Measurements from ENCODE around the gene MS4A6E.
"Not testable (repeated sequence)": the region's sequence is repeated elsewhere in the genome, so short reads cannot be mapped to it uniquely, and the experiment has no call there.

The MS4A6E gene

DNA sequence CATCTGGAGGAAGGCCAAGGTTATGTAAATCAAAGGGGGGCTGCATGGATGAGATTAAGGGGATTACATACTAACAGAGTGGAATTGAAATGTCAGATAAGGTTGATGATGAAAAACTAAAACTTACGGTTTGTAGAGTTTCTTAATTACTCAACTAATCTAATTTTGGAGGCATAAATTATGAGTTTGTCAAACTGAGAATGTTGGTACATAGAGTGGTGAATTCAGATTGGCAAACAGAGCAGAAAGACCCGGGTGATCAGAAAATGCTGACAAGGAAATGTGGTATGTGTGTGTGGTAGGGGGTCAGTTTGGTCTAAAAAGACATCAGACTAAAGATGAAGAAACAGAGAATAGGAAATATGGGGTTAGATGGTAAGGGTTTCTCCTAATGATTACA is 11.0 kb downstream of the MS4A6E start:
- DNase-seq: no peak

DNA sequence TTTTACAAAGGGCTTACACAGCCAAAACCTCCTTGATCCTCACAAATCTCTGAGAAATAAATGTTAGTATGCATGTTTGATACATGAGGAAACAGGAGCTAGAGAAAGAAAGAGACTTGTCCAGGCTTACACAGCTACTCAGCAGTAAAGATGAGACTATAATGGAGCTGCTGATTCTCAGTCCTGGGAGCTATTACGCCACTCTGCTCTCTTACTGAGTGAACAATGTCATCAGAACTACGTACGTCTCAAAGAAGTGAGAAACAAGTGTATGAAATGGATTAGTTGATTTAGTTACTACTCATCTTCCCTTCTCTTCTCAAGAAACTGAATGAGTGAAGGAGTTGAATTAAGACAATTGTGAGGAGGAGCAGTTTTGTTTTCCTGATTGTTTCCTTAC is 12.3 kb downstream of the MS4A6E start:
- DNase-seq: no peak

DNA sequence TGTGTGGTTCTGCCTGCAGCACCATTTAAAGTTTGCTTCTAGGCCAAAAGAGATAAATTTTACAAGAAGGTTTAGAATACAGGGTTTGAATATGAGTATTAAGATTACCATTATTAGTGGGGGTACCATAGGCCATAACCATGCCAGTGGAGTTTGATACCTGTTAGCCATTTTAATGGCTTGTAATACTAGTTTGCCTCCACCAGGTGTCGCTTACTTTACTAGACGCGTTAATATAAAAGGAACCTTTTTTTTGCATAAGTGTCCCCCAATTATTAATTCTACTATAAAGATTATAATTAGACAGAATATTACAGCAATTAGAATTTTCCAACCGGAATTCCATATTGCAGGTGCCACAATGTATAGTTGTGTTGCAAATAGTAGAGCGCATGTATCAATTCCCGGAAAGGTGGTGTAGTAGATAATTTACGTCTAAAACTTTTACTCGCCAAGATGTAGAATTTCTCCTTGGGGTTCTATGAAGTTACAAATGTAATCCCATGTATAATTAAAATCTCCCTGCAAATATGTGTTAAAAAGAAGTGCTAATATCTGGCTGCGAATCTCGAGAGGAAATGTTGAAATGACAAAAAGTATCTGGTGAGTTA is 16.1 kb downstream of the MS4A6E start:
- peak; percentile 58 for DNase-seq

DNA sequence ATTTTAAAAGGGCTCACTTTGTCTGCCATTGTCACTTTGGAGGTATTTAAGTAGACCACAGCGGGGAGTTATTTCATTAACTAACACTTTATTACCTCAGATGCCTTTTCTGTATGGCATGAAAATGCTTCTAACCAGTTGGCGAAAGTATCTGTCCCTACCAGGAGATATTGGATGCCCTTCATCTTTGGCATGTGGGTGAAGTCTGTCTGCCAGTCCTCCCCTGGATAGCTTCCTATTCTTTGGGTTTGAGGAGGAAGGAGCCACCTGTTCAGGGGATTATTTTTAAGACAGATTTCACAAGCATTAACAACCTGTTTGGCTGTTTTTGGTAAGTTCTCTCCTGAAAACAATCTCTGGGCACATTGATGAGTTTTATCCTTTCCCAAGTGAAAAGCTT is 17.1 kb downstream of the MS4A6E start:
- DNase-seq: no peak

DNA sequence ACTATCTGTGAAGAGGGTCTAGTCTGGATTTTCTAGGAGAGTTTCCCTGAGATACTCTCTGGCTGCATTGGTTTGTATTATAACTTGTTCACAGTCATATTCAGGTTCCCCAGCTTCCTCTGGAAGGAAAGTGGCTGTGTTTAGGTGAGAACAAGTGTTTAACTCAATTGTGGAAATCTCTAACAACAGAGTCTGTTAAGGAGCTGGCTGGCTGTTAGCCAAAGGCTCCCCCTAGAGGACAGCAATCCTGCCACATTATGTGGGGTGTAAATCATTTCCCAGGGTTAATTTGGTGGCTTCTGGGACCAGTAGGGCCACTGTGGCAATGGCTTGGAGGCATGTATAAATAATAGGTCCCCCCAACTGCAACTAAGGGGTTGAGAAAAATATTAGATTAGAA is 18.4 kb downstream of the MS4A6E start:
- peak; percentile 81 for DNase-seq

DNA sequence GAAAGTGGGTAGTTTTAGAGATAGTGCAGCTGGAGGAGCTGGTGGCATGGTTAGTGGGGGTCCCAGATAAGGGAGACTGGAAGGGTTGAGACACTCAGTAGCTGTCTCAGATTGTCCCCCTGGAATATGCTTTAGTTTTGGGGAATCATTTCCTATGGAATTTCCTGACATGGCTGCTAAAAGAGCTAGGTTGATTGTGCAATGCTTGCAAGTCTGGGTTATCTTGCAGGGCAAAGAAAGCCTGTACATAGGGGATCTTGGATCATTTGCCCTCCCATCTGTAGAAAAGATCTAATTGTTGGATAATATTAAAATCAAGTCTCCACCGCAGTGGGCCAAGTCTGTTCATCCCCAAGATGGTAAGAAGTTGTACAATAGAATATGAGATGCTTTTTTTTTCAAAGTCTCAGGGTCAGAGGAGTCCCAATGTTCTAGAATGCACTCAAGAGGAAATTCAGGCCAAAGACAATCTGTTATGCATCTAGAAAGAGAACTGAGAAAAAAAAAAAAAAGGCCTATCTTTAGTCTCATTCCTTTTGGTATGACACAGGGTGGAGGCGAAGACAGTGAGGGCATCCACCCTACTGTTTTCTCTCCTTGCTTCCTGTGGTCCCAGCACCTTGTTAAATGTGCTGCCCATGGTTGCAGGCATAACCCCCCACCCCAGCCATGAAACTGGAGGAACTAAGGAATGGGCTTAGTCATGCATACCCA is 20.2 kb downstream of the MS4A6E start:
- DNase-seq: no peak

DNA sequence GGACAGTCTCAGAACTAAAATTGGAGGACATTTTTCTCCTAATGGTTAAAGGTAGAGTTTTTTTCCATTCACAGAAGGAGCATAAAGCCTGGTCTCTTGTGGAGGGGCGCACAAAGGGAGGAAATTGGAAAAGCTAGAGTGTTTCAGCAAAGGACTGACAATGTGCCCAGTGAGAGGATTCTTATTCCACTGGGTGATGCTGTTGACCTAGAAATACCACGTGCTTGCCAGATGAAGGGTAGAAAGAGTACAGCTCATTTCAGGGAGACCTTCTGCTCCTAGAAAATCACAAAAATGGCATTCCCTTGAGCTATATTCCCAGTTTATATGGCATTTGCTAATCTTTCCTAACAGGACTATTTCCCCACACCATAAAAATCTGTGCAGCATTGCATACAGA is 21.1 kb downstream of the MS4A6E start:
- no peak for DNase-seq

DNA sequence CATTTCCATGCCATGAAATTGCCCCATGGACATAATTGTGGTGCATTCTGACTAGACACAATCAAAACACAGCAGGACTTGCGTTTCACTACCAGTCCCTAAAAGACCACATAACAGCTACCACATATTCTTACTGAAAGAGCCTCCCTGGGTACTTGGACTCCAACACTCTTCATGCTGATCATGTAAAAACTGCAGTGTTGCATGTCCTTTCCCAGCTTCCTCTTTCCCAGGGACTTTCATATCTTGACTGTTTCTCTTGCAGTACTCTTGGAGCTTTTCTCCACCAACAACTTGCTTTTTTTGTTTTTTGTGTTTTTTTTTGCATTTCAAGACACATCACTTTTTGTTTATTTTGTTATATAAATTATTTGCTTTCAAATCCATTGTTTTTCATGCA is 22.9 kb downstream of the MS4A6E start:
- DNase-seq: no peak

DNA sequence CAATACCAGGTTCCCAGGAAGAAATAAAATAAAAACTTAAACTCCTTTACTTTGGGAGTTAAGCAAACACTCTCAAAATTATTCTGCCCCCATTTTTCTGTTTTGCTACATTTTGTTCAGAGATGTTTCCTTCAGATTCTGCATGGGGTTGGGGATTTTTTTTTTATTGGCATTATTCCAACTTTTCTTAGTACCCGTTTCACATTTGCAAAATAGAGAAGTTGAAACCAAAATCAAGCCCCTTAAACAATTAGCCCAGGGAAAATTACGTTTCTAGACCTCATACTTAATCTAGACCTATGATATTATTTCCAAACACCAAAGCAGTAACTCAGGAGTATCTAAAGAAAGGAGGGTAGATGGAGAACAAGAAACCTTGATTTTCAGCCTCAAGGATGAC is 30.7 kb downstream of the MS4A6E start:
- peak; percentile 15 for DNase-seq

DNA sequence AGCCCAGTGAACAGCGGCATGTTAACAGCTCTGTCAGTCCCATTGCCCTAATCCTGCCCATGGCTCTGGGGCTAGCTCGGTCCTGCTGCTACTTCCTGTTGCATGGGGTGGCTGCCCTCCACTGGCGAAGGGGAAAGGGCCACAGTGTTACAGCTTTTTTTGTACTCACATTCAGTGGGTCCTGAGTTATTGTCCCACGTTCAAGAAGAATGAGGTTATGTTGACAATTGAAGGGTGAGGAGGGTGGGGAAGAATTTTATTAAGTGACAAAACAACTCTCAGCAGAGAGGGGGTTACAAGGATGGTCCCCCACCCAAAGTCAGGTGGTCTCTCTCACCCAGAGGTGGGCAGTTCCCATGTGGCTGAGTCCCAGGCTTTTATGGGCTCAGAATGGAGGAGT is 33.6 kb downstream of the MS4A6E start:
- DNase-seq: no peak

DNA sequence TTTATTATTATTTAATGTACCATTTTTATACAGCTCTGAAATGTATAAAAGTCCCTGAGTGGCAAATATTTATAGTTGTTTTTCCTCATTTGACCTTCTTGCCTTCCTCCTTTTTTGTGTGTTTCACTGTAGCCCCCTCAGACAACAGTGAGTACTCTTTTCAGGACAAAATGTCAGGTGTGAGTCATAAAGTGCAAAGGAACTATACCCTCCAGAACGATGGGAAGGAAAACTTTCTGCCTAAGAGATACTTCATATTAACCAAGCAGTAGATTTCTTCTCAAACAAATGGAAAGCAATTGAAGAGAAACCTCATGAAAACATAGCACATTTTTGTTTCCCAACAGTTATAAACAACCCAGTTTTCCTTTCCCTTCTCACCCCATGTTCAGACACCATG is 35.2 kb downstream of the MS4A6E start:
- DNase-seq: no peak

DNA sequence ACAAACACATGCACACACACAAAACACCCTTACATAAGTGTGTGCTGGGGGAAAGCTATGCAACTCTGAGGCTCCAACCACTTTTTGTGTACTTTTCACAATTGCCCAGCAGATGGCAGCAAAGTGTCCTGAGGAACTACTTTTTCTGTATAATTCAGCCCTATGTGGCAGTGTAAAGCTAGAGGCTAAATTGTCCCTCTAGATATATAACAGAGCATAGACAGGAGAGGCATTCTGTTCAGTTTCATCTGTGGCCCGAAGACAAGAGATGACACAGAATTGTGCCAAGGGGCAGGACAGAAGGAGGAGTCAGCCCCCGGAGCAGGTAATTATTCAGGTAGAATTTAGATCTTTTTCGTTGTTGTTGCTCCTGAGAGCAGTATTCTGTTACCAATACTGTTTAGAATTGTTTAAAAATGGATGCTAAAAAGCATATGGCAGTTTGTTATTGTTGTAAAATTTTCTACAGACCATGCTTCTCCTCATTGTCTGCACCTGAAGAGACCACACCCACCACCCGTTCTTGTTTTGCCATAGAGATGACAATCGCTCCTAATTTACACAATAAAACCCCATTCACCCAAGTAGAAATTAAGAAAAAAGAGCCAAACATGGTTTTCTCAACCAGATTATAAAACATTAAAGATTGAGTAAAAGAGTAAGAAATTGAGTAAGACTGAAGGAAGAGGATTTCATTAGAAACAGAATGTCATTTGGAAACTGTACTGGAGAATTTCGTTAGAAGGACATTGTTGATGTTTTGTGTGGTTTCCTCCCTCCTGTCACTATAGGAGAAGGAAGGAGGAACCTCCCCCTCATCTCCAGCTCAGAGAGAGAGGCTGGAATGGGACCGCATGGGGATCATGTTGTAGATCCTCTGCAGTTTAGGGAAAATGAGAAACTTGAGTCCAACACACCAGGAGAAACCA is 36.8 kb downstream of the MS4A6E start:
- DNase-seq: peak; percentile 85

DNA sequence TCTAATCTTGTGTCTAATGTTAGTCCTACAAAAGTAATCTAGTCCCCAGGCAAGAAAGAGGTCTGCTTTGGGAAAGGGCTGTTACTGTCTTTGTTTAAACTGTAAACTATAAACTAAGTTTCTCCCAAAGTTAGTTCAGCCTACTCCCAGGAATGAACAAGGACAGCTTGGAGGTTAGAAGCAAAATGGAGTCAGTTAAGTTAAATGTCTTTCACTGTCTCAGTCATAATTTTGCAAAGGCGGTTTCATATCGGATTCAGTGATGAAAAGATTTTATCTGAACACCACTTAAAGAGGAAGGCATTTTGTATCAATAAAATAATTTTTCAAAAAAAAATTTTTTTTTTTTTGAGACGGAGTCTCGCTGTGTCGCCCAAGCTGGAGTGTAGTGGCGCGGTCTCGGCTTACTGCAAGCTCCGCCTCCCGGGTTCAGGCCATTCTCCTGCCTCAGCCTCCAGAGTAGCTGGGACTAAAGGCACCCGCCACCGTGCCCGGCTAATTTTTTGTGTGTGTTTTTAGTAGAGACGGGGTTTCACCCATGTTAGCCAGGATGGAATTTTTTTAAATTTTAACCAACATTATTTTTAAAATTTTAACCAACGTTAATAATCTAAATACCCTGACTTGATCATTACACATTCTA is 39.3 kb downstream of the MS4A6E start:
- not testable (repeated sequence) for DNase-seq

DNA sequence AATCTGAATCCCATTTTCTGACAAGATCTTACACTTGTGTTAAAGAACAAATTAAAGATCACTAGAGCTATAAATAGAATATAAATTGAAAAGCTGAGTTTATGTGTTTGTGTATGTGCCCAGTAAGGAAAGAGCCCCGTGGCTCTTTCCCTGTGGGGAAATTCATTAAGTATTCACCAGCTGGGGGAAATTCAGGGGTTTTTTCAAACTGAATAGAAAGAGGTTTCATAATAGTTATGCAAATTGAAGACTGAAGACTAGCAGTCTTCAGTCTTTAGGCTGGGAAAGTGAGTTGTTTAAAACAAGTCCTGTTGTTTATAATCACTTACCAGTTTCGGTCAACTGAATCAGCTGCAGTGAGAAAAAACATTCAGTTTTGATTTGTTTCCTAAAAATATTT is 40.0 kb downstream of the MS4A6E start:
- DNase-seq: no peak

DNA sequence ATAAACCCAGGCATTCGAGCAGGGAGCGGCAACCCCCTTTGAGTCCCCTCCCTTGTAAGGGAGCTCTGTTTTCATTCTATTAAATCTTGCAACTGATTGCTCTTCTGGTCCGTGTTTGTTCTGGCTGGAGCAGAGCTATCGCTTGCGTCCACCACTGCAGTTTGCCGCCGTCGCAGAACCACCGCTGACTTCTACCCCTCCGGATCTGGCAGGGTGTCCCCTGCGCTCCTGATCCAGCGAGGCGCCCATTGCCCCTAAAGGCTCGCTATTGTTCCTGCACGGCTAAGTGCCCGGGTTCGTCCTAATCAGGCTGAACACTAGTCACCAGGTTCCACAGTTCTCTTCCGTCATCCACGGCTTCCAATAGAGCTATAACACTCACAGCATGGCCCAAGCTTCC is 40.8 kb downstream of the MS4A6E start:
- no peak for DNase-seq

DNA sequence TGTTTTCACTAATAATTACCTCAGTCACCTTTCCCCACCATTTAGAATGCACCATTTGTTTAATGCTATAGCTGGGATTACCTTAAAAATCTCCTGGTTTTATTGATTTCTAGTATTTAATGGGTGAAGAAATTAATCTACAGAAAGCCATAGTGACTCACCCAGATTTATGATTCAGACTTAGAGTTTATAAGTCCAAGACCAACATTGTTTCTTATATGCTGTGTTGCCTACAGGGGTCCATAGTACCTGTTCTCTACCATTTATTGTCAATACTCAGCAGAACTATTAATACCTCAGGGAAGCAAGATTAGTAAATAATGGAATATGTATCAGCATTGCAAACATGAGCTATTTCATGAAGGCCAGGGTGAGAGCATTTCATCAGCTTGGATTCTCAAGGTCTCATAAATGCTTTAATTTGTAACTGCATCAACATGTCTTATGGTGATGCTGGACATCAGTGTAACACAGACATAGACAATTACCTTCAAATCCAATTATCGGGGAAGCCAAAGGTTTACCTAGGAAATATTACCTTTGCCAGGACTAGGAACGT is 43.3 kb downstream of the MS4A6E start:
- no peak for DNase-seq

DNA sequence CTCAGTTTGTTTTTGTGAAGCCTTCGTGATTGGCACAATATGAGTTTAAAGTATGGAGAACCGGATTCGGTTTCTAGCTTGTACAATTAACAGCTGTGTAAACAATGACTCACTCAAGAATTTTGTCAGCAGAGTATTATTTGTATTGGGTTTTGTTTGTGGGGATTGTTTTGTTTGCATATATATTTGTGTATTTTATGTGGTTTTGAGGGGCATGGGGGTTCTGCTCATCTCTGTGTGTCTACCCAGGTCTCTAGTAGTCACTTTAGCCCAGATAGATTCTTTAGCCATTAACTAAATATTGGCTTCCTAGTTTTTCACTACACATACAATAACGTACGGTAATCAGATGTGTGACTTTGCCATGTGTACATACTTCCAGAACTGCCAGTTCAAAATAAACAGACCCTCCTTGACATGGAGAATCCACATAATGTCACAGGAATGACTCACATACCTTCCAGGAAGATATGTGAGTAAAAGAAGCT is 43.8 kb downstream of the MS4A6E start:
- no peak for DNase-seq

DNA sequence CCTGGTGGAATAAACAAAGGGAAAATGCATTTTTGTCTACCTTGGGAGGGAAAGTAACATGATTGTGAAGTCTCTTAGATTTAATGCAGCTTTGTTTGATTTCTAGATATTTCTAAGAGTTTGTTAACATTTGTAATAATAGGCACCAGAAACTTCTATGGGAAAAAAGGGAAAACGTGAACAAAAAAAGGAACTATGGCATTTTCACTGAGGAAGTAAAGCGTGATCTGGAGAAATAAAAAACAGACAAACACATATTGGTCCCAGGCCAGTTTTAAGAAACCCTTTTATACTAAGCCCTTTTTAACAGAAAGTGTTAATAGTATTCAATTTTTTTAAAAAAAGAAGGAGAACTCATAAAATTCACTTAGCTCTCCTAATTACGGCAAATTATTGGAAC is 44.3 kb downstream of the MS4A6E start:
- DNase-seq: no peak

DNA sequence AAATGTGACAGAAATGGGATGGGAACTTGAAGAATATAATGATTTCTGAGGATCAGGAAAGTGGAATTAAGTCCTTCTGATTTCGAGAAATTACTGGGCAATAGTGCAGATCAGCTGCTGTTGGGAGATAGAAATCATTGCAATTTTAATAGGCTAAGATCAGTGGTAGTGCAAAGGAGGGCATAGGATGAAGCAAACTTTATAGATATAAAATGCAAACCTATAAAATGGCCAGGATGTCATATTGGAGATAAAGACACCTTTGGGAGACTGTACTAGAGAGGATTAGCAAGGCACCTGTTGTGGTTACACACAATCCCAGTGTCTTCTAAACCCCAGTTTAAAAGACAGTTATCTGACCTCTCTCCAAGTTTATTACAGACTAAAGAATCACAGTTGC is 44.8 kb downstream of the MS4A6E start:
- DNase-seq: no peak

DNA sequence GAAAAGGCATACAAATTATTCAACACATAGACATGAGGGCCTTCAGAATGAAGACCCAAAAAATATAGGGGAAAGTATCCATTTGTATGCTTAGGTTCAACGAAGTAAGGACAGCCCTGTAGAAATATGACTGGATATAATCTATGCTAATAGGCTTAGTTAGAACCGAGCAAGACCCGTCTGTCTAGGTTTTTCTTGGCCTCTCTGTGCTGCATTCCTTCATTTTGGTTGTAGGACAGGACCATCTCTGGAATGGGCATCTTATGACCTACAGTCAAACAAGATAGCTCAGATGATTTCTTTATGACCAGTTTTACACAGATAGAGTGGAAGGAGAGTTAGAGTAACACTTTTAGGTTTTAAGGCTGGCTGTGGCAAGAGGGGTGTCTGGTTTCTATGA is 45.7 kb downstream of the MS4A6E start:
- DNase-seq: no peak

DNA sequence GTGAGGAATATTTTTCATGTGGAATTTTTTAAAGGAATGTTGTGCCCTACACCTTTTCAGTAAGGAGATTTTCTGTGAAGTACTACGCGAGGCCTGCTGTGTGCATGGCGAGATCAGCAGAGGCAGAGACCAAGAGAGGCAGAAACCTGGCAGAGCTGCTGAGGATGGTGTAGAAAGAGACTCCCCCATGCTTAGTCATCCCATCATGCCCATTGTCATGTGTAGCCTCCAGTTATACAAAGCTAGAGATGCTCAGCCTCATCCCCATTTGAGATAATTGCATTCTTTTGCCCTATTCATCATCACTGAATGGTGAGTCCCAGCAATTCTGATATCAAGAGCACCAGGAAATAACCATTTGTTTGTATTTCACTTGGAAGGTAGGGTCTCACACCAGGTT is 48.3 kb downstream of the MS4A6E start:
- DNase-seq: no peak

DNA sequence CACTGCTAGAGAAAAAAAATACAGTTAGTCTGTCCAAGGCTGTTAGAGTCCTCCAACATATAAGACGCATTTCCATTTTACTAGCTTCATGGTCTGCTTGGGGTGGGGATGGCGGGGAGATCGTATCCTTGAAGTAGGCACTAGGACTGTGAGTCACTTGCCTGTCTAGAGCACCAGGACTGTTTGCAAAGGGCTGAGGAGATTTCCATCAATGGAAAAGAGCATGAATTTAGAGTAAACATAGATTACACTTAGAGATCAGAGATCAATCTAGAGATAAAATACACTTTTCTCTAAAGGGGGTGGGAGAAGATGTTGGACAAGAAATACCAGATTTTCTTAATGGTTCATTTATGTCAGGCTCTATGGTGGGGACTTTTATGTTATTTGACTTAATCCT is 49.5 kb downstream of the MS4A6E start:
- no peak for DNase-seq
